Endothelial cell of umbilical vein (primary cell): Measurements from ENCODE around the gene CASKIN2.

Experiments used
- EZH2 ChIP-seq: IDR thresholded peaks from 2 replicates; pipeline ENCODE4 v1.6.1; 2012; ENCODE audit warnings: borderline replicate concordance, low read depth, mild to moderate bottlenecking, moderate library complexity, low read length, inconsistent platforms; ENCODE audit not compliant: severe bottlenecking
- FOS ChIP-seq: IDR thresholded peaks from 2 replicates; pipeline ENCODE4 v1.6.1; 2011; ENCODE audit warnings: mild to moderate bottlenecking, low read length, moderate library complexity, borderline replicate concordance; ENCODE audit not compliant: insufficient read depth
- MYC ChIP-seq: IDR thresholded peaks from one replicate; pipeline ENCODE4 v1.6.1; 2011; ENCODE audit warnings: mild to moderate bottlenecking, low read depth, low read length
- POLR2A ChIP-seq: IDR thresholded peaks from 2 replicates; pipeline ENCODE4 v1.6.1; 2012; ENCODE audit warnings: low read depth, mild to moderate bottlenecking, control low read depth, low read length
- POLR2AphosphoS5 ChIP-seq: IDR thresholded peaks from 2 replicates; pipeline ENCODE4 v1.6.1; 2012; ENCODE audit warnings: low read depth, mild to moderate bottlenecking, control low read depth, low read length, moderate library complexity; ENCODE audit not compliant: insufficient read depth
- TF ChIP-seq, protein P1 (sequence below): IDR thresholded peaks from 2 replicates; pipeline ENCODE4 v1.6.1; 2011; ENCODE audit not compliant: insufficient read depth, insufficient read length
- TF ChIP-seq, protein P2 (sequence below), 2 donors: IDR thresholded peaks; 1 replicate in 1 of 2; 2 replicates in 1 of 2; pipeline ENCODE4 v1.5.1; 2011; ENCODE audit warnings: low read length in 2 of 2, mild to moderate bottlenecking in 2 of 2, moderate library complexity in 2 of 2, control low read depth in 1 of 2, inconsistent platforms in 1 of 2, low read depth in 1 of 2; ENCODE audit not compliant: insufficient read depth in 1 of 2; ENCODE audit errors: extremely low read depth in 1 of 2

DNA sequence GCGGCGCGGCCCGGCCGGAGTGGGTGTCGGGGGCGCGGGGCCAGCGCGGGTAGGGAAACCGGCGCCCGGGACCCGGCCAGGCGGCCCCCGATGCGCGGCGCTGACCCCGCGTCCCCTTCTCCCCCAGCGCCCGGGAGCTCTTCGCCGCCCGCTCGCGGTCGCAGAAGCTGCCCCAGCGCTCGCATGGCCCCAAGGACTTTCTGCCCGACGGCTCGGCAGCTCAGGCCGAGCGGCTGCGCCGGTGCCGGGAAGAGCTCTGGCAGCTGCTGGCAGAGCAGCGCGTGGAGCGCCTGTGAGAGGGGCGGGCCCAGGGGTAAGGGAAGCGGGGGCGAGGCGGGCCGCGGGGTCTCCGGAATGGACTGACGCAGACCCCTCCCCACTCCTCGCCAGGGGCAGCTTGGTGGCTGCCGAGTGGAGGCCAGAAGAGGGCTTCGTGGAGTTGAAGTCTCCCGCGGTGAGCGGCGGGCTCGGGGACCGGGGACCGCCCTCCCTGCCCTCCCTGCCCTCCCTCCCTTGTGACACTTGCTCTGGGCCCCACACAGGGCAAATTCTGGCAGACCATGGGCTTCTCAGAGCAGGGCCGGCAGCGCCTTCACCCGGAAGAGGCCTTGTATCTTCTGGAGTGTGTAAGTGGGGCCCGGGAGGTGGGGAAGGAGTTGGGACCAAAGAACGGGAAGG lies 1.4 kb upstream of the CASKIN2 start:
- TF ChIP-seq EZH2, result no peak
- TF ChIP-seq, protein P1, sequence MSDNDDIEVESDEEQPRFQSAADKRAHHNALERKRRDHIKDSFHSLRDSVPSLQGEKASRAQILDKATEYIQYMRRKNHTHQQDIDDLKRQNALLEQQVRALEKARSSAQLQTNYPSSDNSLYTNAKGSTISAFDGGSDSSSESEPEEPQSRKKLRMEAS, result no peak
- TF ChIP-seq, protein P2, sequence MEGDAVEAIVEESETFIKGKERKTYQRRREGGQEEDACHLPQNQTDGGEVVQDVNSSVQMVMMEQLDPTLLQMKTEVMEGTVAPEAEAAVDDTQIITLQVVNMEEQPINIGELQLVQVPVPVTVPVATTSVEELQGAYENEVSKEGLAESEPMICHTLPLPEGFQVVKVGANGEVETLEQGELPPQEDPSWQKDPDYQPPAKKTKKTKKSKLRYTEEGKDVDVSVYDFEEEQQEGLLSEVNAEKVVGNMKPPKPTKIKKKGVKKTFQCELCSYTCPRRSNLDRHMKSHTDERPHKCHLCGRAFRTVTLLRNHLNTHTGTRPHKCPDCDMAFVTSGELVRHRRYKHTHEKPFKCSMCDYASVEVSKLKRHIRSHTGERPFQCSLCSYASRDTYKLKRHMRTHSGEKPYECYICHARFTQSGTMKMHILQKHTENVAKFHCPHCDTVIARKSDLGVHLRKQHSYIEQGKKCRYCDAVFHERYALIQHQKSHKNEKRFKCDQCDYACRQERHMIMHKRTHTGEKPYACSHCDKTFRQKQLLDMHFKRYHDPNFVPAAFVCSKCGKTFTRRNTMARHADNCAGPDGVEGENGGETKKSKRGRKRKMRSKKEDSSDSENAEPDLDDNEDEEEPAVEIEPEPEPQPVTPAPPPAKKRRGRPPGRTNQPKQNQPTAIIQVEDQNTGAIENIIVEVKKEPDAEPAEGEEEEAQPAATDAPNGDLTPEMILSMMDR (IDR thresholded peaks at IDR 0.05; ENCODE audit: extremely low read depth in 1 of 2, insufficient read depth in 1 of 2, low read depth in 1 of 2, low read length in 2 of 2), result no peak
- no peak for TF ChIP-seq FOS
- no peak for TF ChIP-seq POLR2A
- TF ChIP-seq POLR2AphosphoS5, result no peak
- no peak for TF ChIP-seq MYC
